ENCODE measurements around the gene POC1A. TPM values are rescaled to one million over a fixed set of nuclear protein-coding genes. Genes with fewer than 3 reads are reported as not detected.
A peak's percentile ranks its signal among the peaks of the same experiment; 100 is the strongest.

The POC1A gene
- total and polyA plus RNA-seq, 2 of the 4 experiments (the other 2 are of a cell fraction), result 10.6 to 11.5 TPM

- ChIA-PET CTCF (interaction anchor here (1.6 kb wide), 1 partner anchor 145 kb away, joined by 7 read pairs; no protein-coding TSS in a partner anchor), POLR2A (ENCODE audit: unreplicated experiment) (no interaction called here)
- Histone ChIP-seq H2BK5ac (ENCODE audit: low read depth, low read length, poor library complexity, severe bottlenecking) (no peak overlapping the region), H4K20me1 (ENCODE audit: insufficient read depth, low read length) (no peaks in the 10 kb centered on the region), H3K79me1 (ENCODE audit: low read depth in 1 of 2, low read length in 2 of 2) (peaks cover 25 to 38% of the 10 kb centered on the region in 2 experiments), H3K4me1 (ENCODE audit: control insufficient read depth, insufficient read depth, low read length) (peaks cover 7% of the 10 kb centered on the region), H2BK20ac (ENCODE audit: low read depth, low read length) (no peak overlapping the region), H2BK120ac (ENCODE audit: low read depth, low read length) (no peak overlapping the region), H3K9me1 (ENCODE audit: insufficient read depth, low read length) (peaks cover 9% of the 10 kb centered on the region; the same call in 1 of the 2 replicates), H3K27ac (ENCODE audit: insufficient read depth, low read length) (no peak overlapping the region), H3K4me2 (ENCODE audit: low read depth, low read length) (no peak overlapping the region), H3K56ac (ENCODE audit: extremely low read depth, insufficient read depth, low read length) (no peak overlapping the region), H3K18ac (ENCODE audit: low read depth, low read length) (no peak overlapping the region), H3K23ac (ENCODE audit: low read depth, low read length) (no peak overlapping the region), H2AFZ (replicated peaks; ENCODE audit: low read length, poor library complexity) (no peak overlapping the region), H4K8ac (ENCODE audit: low read depth in 2 of 2, low read length in 2 of 2) (no peak overlapping the region), H3K14ac (replicated peaks; ENCODE audit: low read depth, low read length) (no peak overlapping the region), H2BK15ac (ENCODE audit: low read depth, low read length) (no peak overlapping the region), H2AK5ac (ENCODE audit: low read depth, low read length) (no peak overlapping the region), H4K5ac (ENCODE audit: low read depth, low read length) (no peak overlapping the region), H3K36me3 (ENCODE audit: control insufficient read depth, insufficient read depth, low read length) (peaks cover 1% of the 10 kb centered on the region; the same call in 1 of the 2 replicates), H3K27me3 (ENCODE audit: control insufficient read depth, insufficient read depth, low read length) (no peaks in the 10 kb centered on the region), H3K9ac (ENCODE audit: low read depth, low read length) (no peak overlapping the region), H4K91ac (ENCODE audit: insufficient read depth, low read depth, low read length) (no peak overlapping the region), H3K4ac (ENCODE audit: low read depth, low read length) (no peak overlapping the region), H3K4me3 (ENCODE audit: insufficient read depth, low read depth, low read length) (no peak overlapping the region), H2AK9ac (replicated peaks; ENCODE audit: low read depth, low read length, poor library complexity) (peak overlapping the region; percentile 59), H3K9me3 (ENCODE audit: control insufficient read depth, insufficient read depth, low read length) (no peaks in the 10 kb centered on the region)
- TF ChIP-seq RCOR1 (IDR thresholded peaks at IDR 0.05; ENCODE audit: insufficient replicate concordance, low read length), result no peak
- TF ChIP-seq CEBPB (IDR thresholded peaks at IDR 0.05; ENCODE audit: low read depth, low read length), result no peak
- intact Hi-C loops (cut with micrococcal nuclease), result loop anchor here (5.0 kb wide), 1 partner anchor 48 kb away; the partner anchor contains the start of gene ALAS1
- 94% methylated on average over 7 of the region's 11 CpGs; no CpG with 5 or more reads in 1 of the 2 experiments for WGBS, 2 experiments (ENCODE audit: extremely low coverage in 2 of 2, insufficient read length in 1 of 2)
- in situ Hi-C loops (cut with MboI; ENCODE audit: low sequenced_read_pairs), result loop anchor here (25.0 kb wide), 1 partner anchor 1812 kb away; the partner anchor contains the start of genes RASSF1, TUSC2 and ZMYND10
- DNase-seq (no peak), ATAC-seq (ENCODE audit: low read depth) (no peak)
- dilution Hi-C loops (cut with HindIII; ENCODE audit: low sequenced_read_pairs, unreplicated experiment), result no loop called here
- no TSS peak for BruUV-seq (replicated peaks)
Observed at GRCh38 chr3:52149726-52150125, 4.5 kb downstream of the POC1A start.

All from IMR-90 (cell line).